HG02610 (cell line): ENCODE results near the gene DHFR2.
"Not testable (repeated sequence)": the region's sequence is repeated elsewhere in the genome, so short reads cannot be mapped to it uniquely, and the experiment has no call there.

ENCODE experiments used
- ATAC-seq: cut with Tn5 transposase; IDR thresholded peaks from one replicate; pipeline ENCODE4 v1.9.1; 2021; ENCODE audit warnings: mild to moderate bottlenecking, moderate library complexity; ENCODE audit not compliant: unreplicated experiment

Gene DHFR2

GRCh38 chr3:94065819-94066480, 3.2 kb upstream of the DHFR2 start:
- ATAC-seq, result no peak

DNA sequence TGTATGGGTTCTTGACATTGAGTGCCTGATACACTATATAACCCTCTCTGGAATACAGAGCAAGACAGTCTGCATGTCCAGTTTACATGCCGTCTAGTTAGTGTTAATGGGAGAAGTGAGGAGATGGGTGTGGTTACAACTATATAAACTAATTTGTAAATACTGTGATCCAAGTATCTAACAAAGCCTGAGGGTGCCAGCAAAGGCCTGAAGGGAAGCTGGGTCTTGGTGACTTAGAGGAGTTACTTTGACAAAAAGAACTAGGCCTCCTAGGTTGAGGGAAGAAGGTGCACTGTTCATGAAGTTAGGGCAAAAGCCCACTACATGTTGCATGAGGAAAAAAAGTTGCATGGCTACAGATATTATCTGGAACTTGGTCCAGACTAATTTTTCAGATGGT, 2.4 kb upstream of the DHFR2 start:
- ATAC-seq, result no peak

DNA sequence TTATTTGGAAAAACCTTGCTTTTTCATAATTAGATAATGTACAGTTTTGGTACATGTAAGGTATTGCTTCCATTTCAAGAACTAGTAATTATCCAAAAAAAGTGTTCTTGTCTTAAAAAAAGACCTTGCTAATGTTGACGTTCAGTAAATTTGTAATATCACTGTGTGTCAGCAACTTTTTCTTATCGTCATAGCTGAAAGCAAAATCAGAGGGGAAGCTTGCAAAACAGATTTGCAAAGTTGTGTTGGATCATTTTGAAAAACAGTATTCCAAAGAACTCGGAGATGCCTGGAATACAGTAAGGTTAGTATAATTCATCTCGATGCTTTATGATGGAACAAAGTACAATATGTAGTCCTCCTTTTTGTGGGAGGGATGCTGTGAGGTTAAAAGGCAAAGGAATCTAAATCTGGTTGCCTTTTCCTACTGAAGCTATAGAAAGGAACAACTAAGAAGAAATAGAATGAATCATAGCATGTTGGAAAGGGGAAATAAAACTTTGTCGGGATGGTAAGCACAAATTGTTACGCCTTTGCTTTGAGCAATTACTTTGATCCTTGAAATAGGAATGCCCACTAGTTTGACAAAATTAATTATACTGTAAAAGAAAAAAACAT, 1.6 kb upstream of the DHFR2 start:
- no peak for ATAC-seq

GRCh38 chr3:94063496-94064119, 892 bp upstream of the DHFR2 start:
- ATAC-seq, result no peak

DNA sequence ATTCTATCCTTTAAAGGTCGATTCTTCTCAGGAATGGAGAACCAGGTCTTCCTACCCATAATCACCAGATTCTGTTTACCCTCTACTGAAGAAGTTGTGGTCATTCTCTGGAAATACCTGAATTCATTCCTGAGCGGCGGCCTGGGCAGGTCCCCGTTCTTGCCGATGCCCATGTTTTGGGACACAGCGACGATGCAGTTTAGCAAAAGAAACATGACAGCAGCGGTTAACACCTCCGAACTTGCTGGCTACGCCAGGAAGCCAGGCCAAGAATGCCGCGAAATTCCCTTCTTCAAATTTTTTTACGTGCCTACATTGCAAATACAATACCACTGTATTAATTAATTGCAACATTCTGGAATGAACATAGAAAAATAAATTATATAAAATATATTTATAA, 1.4 kb downstream of the DHFR2 start:
- no peak for ATAC-seq

DNA sequence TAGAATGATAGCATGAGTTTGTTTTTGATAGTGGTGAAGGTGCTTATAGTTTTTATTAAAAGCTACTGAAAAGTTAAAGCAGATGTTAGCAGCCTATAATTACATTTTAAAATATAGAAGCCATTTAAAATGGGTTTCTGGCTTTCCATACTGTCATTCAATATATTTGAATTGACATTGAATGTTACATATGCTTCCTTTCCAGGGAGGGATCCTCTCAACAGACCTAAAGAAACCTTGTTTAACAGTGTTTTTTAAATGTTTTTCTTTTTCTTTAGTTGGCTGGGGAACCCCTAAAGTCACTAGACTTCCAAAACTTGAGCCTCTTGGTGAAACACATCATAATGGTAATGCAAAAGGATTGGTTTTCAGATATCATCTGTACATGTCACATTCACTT, 12.2 kb downstream of the DHFR2 start:
- ATAC-seq, result no peak

DNA sequence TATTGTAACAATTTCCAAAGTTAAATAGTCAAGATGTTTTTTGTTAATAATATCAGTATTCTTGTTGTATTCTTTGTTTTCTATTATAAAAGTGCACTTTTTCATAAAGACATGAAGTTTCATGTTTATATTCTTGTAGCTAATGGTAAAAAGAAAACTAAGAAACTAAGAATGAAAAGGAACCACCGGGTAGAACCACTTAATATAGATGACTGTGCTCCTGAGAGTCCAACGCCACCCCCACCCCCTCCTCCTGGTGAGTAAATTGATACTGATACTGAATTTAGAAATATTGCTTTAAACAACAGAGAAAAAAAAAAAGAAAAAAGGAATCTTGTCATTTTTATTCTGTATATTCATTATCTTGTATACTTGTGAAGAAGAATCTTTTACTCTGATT, 13.4 kb downstream of the DHFR2 start:
- no peak for ATAC-seq

DNA sequence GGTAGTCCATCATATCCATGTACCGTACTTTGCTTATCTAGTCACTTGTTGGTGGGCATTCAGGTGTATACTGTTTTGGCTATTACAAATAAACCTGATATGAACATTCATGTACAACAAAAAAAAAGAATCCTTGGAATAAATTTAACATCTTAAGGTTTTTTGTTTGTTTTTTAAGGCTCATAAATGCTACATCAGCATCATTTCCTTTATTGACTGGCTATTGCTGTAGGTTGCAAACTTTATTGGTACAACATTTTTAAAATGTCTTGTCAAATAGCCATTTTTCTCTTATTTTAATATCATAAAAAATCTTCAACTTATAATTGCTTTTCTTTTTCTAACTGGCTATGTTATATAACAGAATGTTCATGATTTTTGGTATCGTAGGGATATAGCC, 16.2 kb downstream of the DHFR2 start:
- ATAC-seq, result no peak

DNA sequence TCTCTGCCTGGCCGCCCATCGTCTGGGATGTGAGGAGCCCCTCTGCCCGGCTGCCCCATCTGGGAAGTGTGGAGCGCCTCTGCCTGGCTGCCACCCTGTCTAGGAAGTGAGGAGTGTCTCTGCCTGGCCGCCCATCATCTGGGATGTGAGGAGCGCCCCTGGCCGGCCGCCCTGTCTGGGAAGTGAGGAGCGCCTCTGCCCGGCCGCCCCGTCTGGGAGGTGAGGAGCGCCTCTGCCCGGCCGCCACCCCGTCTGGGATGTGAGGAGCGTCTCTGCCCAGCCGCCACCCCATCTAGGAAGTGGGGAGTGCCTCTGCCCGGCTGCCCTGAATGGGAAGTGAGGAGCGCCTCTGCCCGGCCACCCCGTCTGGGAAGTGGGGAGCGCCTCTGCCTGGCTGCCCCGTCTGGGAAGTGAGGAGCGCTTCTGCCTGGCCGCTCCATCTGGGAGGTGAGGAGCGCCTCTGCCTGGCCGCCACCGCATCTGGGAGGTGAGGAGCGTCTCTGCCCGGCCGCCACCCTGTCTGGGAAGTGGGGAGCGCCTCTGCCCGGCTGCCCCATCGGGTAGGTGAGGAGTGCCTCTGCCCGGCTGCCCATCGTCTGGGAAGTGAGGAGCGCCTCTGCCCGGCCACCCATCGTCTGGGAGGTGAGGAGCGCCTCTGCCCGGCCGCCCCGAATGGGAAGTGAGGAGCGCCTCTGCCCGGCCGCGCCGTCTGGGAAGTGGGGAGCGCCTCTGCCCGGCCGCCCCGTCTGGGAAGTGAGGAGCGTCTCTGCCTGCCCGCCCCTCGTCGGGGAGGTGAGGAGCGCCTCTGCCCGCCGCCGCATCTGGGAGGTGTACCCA, 18.4 kb downstream of the DHFR2 start:
- ATAC-seq, result not testable (repeated sequence)

- ATAC-seq, result no peak
Measured at GRCh38 chr3:94043285-94043684, 19.4 kb downstream of the DHFR2 start.

- ATAC-seq, result peak; percentile 70
Measured at GRCh38 chr3:94036909-94037507, 25.7 kb downstream of the DHFR2 start.

DNA sequence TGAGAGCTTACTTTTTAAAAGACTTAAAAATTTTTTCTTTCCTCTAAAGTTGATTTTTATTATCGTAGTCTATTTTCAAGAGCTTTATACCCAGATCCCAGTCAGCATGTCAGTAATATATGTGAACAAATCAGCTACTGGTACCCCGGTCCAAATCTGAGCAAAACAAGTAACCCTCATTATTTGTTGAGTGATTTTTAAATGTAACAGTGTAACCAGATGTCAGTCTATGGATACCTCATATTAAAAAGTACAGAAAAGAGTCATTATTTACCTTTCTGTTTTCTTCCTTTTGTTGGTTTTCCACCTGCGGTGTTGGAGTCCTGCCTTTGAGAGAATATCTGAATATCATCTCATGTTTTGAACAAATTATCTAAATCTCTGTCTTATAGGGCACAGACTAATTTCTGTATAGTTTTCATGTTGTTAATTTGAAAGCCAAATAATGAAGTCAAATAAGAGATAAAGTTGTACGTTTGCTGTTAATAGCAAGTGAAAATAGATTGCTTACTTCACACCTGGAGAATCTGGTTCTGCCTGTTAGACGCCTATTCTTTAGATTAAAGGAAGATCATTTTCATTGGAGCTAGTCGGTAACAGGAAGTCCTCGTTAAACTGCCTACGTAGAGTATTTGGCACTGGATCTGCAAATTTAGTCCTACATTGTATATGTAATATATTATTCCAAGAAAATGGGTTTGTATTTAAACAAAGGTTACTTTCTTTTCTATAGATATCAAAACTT, 34.5 kb downstream of the DHFR2 start, which contains the start of gene STX19:
TSS of gene STX19 (minus strand) at position 505 of the 745 bp plus-strand sequence. CDS start 13,328 bp downstream, outside the sequence.
- no peak for ATAC-seq

GRCh38 chr3:94026623-94027022, 36.1 kb downstream of the DHFR2 start:
- no peak for ATAC-seq

DNA sequence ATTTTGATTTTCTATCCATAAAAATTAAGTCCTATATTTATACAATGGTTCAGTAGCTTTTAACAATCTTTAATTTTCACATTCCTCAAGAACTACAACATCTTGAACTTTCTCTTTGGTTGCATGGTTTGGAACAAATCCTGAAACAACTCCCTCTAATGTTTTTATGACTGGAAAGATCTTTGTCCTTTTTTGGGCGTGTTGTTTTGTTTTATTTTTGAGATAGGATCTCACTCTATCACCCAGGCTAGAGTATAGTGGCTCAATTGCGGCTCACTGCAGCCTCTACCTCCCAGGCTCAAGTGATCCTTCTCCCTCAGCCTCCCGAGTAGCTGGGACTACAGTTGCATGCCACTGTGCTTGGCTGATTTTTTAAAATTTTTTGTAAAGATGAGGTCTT, 38.3 kb downstream of the DHFR2 start:
- ATAC-seq, result no peak

GRCh38 chr3:94020293-94020692, 42.4 kb downstream of the DHFR2 start:
- ATAC-seq, result no peak

DNA sequence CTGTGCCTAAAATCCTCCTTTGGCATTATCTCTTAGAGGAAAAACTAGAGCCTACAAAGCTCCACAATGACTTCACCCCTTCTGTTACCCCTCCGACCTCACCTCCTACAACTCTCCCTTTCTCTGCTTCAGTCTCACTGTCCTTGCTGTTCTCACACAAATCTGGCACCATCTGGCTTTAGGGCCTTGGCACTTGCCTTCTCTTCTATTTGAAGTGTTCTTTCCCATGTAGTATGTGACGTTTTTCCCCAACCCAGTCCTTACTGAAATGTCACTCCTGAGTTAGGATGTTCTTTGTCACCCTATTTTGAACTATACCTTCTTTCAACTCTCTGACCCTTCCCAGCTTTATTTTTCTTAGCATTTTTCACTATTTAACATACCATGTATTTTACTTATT, 43.1 kb downstream of the DHFR2 start:
- no peak for ATAC-seq

- no peak for ATAC-seq
Measured at GRCh38 chr3:94015025-94015424, 47.7 kb downstream of the DHFR2 start.

DNA sequence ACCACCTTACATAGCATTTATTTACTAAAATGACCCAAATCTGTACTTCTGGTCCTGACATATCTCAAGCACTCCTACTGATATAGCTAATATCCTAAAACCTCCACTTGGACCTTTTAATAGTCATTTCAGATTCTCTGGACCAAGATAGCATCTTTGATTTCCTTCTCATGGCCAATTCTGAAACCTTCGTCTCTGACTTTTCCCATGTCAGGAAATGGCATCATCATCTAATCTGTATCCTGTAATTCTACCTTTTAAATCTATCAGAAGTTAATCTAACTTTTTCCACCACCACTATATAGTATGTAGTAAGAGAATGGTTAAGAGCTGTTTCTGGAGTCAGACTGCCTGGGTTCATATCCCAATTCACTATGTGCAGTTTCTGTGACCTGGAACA, 50.5 kb downstream of the DHFR2 start:
- ATAC-seq, result no peak

DNA sequence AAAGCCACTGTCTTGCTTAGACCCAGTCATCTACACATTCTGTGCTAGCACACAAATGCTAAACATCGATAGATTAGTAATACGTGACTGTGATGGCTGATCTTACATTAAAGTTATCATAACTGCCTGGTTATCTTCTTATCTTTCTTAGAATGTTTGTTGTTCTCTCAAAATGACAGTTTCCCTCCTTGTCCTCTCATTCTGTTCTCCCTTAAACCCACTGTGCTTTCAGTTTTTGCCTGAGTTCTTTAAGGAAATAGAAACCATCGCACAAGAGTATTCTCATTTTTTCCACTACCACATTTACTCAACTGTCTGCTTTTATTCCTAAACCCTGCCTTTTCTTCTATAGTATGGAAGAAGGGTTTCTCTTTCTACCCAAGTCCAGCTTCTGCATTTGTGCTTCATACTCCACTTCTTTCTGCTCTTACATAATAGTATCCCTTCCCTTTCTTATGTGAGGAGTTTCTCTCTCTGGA, 51.4 kb downstream of the DHFR2 start:
- no peak for ATAC-seq

DNA sequence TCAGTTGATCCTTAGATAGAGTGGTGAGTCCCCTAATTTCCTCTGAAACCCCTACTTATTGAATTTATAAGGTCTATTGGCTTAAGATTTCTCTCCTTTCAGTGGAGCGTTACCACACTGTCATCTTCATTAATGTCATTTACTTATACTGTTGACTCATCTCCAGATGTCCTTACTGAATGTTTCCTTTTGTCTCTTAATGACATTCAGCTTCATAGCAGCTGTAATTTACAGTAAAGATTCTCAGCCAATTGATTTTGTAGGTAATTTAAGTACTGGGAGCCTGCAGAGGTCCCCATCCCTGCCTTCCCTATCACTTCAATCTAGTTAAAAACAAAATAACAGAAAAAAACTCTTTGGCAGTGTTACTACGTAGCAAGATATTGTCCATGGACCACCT, 53.1 kb downstream of the DHFR2 start:
- ATAC-seq, result no peak
